HUES6 (cell line): ENCODE data around the gene RABGGTA.

Experiments used
- H3K27ac ChIP-seq: 2 replicates; pipeline ENCODE4 v1.7.0; 2013; ENCODE audit warnings: low read depth, mild to moderate bottlenecking, low read length, inconsistent platforms
- H3K27me3 ChIP-seq: 2 replicates; pipeline ENCODE4 v1.6.1; 2013; ENCODE audit warnings: low read length; ENCODE audit not compliant: control insufficient read depth, insufficient read depth
- H3K36me3 ChIP-seq: 2 replicates; pipeline ENCODE4 v1.6.1; 2013; ENCODE audit warnings: low read length; ENCODE audit not compliant: control insufficient read depth, insufficient read depth
- H3K4me1 ChIP-seq: 2 replicates; pipeline ENCODE4 v1.6.1; 2013; ENCODE audit warnings: low read length; ENCODE audit not compliant: control insufficient read depth, insufficient read depth
- H3K4me3 ChIP-seq: 2 replicates; pipeline ENCODE4 v1.5.1; 2013; ENCODE audit warnings: low read depth, low read length
- H3K9ac ChIP-seq: one replicate; pipeline ENCODE4 v1.6.1; 2013; ENCODE audit warnings: mild to moderate bottlenecking, low read length
- H3K9me3 ChIP-seq: 2 replicates; pipeline ENCODE4 v1.6.1; 2013; ENCODE audit warnings: low read depth, low read length; ENCODE audit not compliant: control insufficient read depth, insufficient read depth

Gene RABGGTA

DNA sequence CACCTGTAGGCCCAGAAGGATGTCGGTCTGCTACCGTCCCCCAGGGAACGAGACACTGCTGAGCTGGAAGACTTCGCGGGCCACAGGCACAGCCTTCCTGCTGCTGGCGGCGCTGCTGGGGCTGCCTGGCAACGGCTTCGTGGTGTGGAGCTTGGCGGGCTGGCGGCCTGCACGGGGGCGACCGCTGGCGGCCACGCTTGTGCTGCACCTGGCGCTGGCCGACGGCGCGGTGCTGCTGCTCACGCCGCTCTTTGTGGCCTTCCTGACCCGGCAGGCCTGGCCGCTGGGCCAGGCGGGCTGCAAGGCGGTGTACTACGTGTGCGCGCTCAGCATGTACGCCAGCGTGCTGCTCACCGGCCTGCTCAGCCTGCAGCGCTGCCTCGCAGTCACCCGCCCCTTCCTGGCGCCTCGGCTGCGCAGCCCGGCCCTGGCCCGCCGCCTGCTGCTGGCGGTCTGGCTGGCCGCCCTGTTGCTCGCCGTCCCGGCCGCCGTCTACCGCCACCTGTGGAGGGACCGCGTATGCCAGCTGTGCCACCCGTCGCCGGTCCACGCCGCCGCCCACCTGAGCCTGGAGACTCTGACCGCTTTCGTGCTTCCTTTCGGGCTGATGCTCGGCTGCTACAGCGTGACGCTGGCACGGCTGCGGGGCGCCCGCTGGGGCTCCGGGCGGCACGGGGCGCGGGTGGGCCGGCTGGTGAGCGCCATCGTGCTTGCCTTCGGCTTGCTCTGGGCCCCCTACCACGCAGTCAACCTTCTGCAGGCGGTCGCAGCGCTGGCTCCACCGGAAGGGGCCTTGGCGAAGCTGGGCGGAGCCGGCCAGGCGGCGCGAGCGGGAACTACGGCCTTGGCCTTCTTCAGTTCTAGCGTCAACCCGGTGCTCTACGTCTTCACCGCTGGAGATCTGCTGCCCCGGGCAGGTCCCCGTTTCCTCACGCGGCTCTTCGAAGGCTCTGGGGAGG is 39.5 kb upstream of the RABGGTA start, which contains the start of gene LTB4R:
LTB4R (plus strand) TSS at position 857 of the 959 bp plus-strand sequence. CDS start 4,150 bp downstream, outside the sequence.
- H3K36me3 ChIP-seq = peaks cover 37% of the 10 kb centered on the region
- no peaks in the 10 kb centered on the region for H3K9me3 ChIP-seq
- H3K27me3 ChIP-seq = no peaks in the 10 kb centered on the region
- peaks cover 6% of the 10 kb centered on the region for H3K4me1 ChIP-seq
- H3K4me3 ChIP-seq = peak within 1 kb of the TSS; percentile 40; the same call in 1 of the 2 replicates
- H3K27ac ChIP-seq = no peak within 1 kb of the TSS
- no peak within 1 kb of the TSS for H3K9ac ChIP-seq

DNA sequence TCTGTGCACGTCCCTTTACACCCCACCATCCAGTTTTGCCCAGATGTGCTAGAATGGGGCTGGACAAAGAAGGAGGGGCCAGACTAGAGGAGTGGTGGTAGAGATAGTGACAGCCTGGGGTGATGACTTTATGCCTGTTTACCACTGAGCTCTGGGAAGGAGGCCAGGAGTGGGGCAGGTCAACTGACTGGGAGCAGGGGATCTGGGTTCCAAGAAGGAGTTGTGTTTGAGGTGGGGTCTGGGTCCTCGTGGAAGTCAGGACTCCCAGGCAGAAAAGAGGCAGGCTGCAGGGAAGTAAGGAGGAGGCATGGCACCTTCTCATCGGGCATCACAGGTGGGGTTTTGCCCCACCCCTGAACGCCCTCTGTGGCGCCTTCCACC is 38.9 kb upstream of the RABGGTA start:
- Histone ChIP-seq H3K36me3 (peaks cover 44% of the 10 kb centered on the region), H3K9ac (no peak overlapping the region), H3K27me3 (no peaks in the 10 kb centered on the region), H3K4me1 (peaks cover 6% of the 10 kb centered on the region), H3K27ac (no peak overlapping the region), H3K4me3 (peak overlapping the region; percentile 40; the same call in 1 of the 2 replicates), H3K9me3 (no peaks in the 10 kb centered on the region)

DNA sequence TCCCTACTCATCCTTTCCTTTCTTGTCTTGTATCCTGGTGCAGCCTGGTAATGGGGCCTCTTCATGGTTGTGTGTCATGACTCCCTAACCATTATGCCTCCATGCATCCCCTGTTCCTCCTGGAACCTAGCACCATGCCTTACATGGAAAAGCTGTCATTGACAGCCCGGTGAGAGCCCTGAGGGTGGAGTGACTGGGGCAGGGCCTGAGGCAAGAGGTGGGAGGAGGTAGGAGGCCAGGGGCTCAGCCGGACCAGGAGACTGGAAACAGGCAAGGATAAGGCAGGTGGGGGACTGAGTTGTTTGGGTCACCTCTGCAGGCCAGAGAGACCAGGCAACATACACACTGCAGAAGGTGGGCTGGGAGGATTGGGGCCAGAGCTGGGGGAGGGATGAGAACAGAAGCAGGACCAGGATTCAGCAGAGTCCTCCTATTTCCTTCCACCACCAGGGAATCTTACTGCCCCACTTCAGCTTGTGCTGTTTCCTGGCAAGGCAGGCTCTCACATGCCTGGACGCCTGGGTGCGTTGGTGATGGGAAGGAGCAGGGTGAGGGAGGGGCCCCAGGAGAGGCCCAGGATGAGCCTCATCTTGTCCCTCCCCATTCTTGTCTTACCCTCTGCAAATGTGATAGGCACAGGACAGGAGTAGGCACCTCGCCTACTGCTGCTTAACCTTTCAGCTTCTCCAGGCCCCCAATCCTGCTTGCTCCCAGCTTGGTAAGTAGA is 38.3 kb upstream of the RABGGTA start, which contains the start of gene LTB4R2:
LTB4R2 (plus strand) TSS at position 603 of the 727 bp plus-strand sequence. CDS start 525 bp downstream, outside the sequence.
- Histone ChIP-seq H3K36me3 (peaks cover 49% of the 10 kb centered on the region), H3K4me1 (peaks cover 6% of the 10 kb centered on the region), H3K9ac (no peak within 1 kb of the TSS), H3K27ac (no peak within 1 kb of the TSS), H3K9me3 (no peaks in the 10 kb centered on the region), H3K4me3 (peak within 1 kb of the TSS; percentile 40; the same call in 1 of the 2 replicates), H3K27me3 (no peaks in the 10 kb centered on the region)

DNA sequence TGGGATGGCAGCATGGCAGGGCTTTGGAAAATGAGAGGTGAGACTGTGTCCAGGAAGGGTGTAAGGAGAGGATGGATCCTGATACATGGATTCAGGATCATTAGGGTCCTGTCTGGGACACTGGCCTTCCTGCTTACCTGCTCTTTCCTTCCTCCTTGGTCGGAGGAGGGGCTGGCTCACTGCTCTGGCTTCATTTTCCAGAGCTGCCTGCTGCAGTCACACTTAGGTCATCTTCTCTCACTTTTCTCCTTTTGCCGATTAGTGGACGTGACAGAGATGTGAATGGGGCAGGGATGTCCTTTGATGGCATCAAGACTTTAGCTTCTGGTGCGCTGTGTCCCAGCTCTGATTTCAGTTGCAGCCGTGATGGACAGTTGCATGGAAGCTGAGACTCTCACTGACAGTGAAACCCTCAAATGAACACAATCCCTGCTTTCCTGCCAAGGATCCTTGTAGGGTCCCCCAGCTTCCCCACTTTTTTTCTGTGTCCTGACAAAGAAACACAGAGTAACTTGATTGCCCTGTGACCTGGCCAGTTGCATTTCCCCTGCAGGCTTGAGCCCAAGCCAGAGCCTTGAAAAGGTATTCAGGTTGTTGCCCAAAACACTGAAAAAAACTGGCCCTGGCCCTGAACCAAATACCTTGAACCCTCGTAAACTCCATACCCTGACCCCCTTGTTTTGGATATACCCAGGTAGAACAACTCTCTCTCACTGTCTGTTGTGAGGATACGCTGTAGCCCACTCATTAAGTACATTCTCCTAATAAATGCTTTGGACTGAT is 37.1 kb upstream of the RABGGTA start:
- Histone ChIP-seq H3K4me3 (no peak overlapping the region), H3K27me3 (no peaks in the 10 kb centered on the region), H3K36me3 (peaks cover 61% of the 10 kb centered on the region), H3K9me3 (no peaks in the 10 kb centered on the region), H3K4me1 (peaks cover 6% of the 10 kb centered on the region), H3K9ac (no peak overlapping the region), H3K27ac (no peak overlapping the region)

DNA sequence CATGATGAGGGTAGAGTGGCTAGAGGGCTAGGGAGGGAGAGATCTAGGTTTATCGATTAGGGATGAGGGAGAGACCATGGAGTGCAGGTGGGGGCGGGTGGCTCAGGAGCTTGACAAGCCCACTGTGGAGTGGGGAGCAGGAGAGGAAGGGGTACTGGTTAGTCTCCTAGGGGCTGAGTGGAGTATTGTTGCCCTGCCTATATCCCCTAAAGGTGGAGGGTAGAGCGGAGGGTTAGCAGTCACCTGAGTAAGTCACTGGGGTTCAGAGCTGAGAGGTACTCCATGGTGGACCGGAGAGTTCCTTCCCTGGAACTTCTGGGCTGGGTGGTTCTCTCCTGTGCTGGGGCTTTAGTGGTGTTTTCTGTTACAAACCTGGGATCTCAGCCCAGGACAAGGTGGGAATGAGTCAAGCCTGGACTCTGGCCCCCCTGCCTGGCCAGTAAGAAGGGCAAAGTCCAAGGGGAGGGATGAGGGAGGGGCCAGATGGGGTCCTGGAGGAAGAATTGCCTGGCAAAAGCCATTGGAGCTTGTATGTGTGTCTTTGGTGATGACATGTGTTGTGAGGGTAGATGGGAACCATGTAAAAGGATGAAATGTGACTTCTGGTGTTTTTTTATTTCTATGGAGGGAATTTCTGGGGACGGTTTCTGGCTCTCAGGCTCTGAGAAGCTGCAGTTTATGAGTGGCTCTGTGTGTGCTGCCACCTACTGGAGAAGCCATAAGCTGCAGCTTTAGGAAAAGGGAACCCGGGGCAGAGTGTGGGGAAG is 36.4 kb upstream of the RABGGTA start, which contains the start of gene CIDEB:
CIDEB (minus strand) TSS at position 403 of the 767 bp plus-strand sequence; CDS start at position 284, 119 bp downstream.
- Histone ChIP-seq H3K4me3 (no peak within 1 kb of the TSS), H3K4me1 (peaks cover 6% of the 10 kb centered on the region), H3K9me3 (no peaks in the 10 kb centered on the region), H3K9ac (no peak within 1 kb of the TSS), H3K27me3 (no peaks in the 10 kb centered on the region), H3K27ac (no peak within 1 kb of the TSS), H3K36me3 (peaks cover 69% of the 10 kb centered on the region)

DNA sequence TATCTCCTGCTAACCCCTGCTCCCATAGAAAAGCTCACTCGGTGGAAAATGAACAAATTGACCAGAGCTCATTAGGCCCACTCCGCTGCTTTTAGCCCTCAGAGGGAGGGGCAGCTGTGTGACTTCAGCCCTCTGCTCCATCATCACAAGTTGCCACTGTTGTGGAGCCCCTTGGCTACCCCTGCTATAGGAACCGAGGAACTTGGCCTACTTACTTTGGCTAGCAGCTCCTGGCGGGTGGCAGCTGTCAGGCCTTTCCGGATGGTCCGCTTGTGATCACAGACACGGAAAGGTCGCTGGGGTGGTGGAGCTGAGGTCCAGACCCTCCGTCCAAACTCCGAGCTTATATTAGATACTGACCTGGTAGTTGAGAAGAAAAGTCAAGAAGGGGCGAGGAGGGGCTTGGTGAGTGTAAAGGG is 35.8 kb upstream of the RABGGTA start:
- H3K4me3 ChIP-seq = no peak overlapping the region
- H3K9me3 ChIP-seq = no peaks in the 10 kb centered on the region
- no peak overlapping the region for H3K27ac ChIP-seq
- H3K9ac ChIP-seq = no peak overlapping the region
- H3K27me3 ChIP-seq = no peaks in the 10 kb centered on the region
- H3K4me1 ChIP-seq = peaks cover 6% of the 10 kb centered on the region
- H3K36me3 ChIP-seq = peaks cover 75% of the 10 kb centered on the region

DNA sequence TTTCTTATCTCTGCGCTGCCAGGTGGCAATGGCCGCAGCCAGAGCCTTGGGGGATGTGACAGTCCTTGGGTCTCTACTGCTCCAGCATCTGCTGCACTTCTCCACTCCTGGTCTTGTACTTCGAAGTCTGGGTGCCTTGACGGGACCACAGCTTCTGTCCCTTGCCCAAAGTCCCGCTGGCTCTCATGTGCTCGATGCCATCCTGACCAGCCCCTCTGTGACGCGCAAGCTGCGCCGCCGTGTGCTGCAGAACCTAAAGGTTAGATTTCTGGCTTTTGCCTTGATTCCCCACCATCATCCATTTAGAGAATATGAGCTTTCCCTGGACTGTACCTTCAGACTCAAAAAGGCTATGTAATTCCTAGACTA is 32.6 kb upstream of the RABGGTA start:
- Histone ChIP-seq H3K4me3 (no peak overlapping the region), H3K9ac (no peak overlapping the region), H3K9me3 (no peaks in the 10 kb centered on the region), H3K4me1 (peaks cover 9% of the 10 kb centered on the region; the same call in 1 of the 2 replicates), H3K27ac (no peak overlapping the region), H3K36me3 (peaks cover 64% of the 10 kb centered on the region), H3K27me3 (no peaks in the 10 kb centered on the region)

DNA sequence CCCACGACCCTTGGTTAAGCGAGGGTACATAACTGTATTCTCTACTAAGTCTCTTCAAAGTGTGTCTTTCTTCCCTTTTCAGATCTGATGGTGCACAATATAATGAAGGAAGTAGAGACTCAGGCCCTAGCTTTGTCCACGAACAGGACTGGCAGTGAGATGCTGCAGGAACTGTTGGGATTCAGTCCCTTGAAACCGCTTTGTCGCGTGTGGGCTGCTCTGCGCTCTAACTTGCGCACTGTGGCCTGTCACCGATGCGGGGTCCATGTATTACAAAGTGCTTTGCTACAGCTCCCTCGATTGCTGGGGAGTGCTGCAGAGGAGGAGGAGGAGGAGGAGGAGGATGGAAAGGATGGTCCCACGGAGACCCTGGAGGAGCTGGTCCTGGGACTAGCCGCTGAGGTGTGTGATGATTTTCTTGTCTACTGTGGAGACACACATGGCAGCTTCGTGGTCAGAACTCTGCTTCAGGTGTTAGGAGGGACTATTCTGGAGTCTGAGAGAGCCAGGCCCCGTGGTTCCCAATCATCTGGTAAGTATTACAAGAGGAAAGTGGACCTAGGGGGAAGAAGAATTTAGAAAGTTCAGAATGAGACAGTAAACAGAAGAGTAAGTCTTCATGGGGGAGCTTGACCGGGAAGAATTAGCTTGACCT is 29.1 kb upstream of the RABGGTA start:
- peaks cover 14% of the 10 kb centered on the region for H3K4me1 ChIP-seq
- peak overlapping the region; percentile 81 for H3K9ac ChIP-seq
- H3K36me3 ChIP-seq = peaks cover 53% of the 10 kb centered on the region
- H3K27me3 ChIP-seq = no peaks in the 10 kb centered on the region
- no peaks in the 10 kb centered on the region for H3K9me3 ChIP-seq
- H3K4me3 ChIP-seq = peak overlapping the region; percentile 90
- peak overlapping the region; percentile 38; the same call in 1 of the 2 replicates for H3K27ac ChIP-seq

DNA sequence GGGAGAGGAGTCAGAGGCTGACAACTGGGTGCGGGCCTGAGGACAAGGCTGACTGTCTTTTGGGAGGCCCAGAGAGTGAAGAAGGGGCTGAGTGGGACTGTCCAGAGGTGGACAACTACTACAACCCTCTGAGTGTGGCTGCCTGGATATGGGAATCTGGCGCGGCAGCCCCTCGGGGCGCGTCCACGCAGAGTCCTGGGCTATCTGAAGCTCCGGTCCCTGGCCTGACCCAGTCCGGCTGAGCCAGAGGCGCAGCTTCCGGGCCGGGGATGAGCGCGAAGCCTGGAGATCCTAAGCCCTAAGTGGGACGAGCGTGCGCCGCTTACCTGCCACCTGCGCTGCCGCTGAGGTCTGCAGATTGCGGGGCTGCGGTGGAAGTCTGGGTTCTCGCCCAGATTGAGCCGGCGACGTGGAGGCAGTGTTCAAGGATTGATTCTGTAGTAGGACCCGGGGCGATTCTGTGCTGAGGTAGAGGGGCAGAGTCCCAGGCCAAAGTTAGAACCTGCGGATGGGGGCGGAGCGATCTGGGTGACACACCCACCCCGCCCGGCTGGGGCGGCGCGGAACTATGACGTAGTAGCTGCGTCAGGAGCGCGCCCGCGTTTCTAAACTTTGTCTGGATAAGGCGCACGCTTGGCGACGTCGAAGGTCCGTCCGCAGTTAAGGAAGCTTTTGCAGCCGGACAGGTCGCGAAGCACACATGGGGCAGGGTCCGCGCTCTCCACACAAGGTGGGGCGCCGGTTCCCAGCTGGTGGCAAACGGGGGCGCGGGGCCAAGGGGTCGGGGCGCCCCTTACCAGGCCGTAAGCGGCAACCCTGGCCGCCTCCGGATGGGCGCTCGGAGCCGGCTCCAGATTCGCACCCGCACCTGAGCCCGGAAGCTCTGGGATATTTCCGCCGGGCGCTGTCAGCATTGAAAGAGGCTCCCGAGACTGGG is 28.1 kb upstream of the RABGGTA start, which contains the start of the genes DHRS1 and NOP9:
DHRS1 (minus strand) TSS at position 526 of the 937 bp plus-strand sequence. CDS start 674 bp downstream, outside the sequence.
NOP9 (plus strand) TSS at position 596 of the 937 bp plus-strand sequence; CDS start at position 701, 105 bp downstream.
- peaks cover 48% of the 10 kb centered on the region for H3K36me3 ChIP-seq
- peak within 1 kb of the TSS; percentile 81 for H3K9ac ChIP-seq
- peaks cover 14% of the 10 kb centered on the region for H3K4me1 ChIP-seq
- no peaks in the 10 kb centered on the region for H3K27me3 ChIP-seq
- peak within 1 kb of the TSS; percentile 90 for H3K4me3 ChIP-seq
- H3K9me3 ChIP-seq = no peaks in the 10 kb centered on the region
- H3K27ac ChIP-seq = peak within 1 kb of the TSS; percentile 38; the same call in 1 of the 2 replicates
